GM10266 (cell line): Measurements from ENCODE around the gene ACOT8.

ENCODE experiments used
- DNase-seq: peaks from one replicate; pipeline ENCODE4 v3.0.0; 2012; ENCODE audit errors: extremely low spot score
- CTCF ChIP-seq: IDR thresholded peaks from 2 replicates; pipeline ENCODE4 v1.5.1; 2012; ENCODE audit warnings: mild to moderate bottlenecking, low read depth; ENCODE audit not compliant: control insufficient read depth, insufficient read depth; ENCODE audit errors: missing control alignments

Gene ACOT8

GRCh38 chr20:45860560-45861220, 3.5 kb upstream of the ACOT8 start:
- TF ChIP-seq CTCF = no peak
- DNase-seq = no peak

GRCh38 chr20:45859916-45860315, 2.7 kb upstream of the ACOT8 start:
- DNase-seq = no peak
- no peak for TF ChIP-seq CTCF

GRCh38 chr20:45857882-45858216, 657 bp upstream of the ACOT8 start:
- DNase-seq = peak; percentile 72
- no peak for TF ChIP-seq CTCF

GRCh38 chr20:45853484-45853883, 3.7 kb downstream of the ACOT8 start:
- DNase-seq = no peak
- TF ChIP-seq CTCF = no peak

- DNase-seq = no peak
Observed at GRCh38 chr20:45852326-45852725, 4.9 kb downstream of the ACOT8 start.

GRCh38 chr20:45851501-45851900, 5.7 kb downstream of the ACOT8 start:
- no peak for TF ChIP-seq CTCF
- DNase-seq = no peak

More at GRCh38 chr20:45852326-45852725, 4.9 kb downstream of the ACOT8 start:
- TF ChIP-seq CTCF = no peak

- DNase-seq = no peak
- no peak for TF ChIP-seq CTCF
Observed at GRCh38 chr20:45850926-45851325, 6.3 kb downstream of the ACOT8 start.
